Esophagus muscularis mucosa (tissue), 4 donors: ENCODE data around the gene TP53I3.

Experiments
- CTCF ChIP-seq, 3 experiments: fragments of 200-600 bp in 2 of 3; fragments of 450-650 bp in 1 of 3; sonication (generic) in 2 of 3; IDR thresholded peaks; one replicate each; pipeline ENCODE4 v1.5.1; 2017 to 2019; ENCODE audit warnings: antibody characterized with exemption in 3 of 3, mild to moderate bottlenecking in 2 of 3, moderate library complexity in 1 of 3
- EP300 ChIP-seq: sonication (generic); formaldehyde crosslinking; IDR thresholded peaks from one replicate; pipeline ENCODE4 v1.6.1; 2017; ENCODE audit warnings: antibody characterized with exemption
- POLR2AphosphoS5 ChIP-seq, 2 donors: sonication (generic); formaldehyde crosslinking; IDR thresholded peaks; one replicate each; pipeline ENCODE4 v1.6.1; 2017; ENCODE audit warnings: antibody characterized with exemption in 2 of 2

- TF ChIP-seq CTCF (IDR thresholded peaks at IDR 0.05) (no peak), POLR2AphosphoS5 (IDR thresholded peaks at IDR 0.05) (no peak), EP300 (no peak)
These were observed 45.7 kb downstream of the TP53I3 start for GRCh38 chr2:24038786-24039499.
